Activated naive CD4-positive, alpha-beta T cell treated with anti-CD3 and anti-CD28 coated beads, Interleukin-2, amount 50 U/mL, for 72 hours (primary cell): ENCODE results near the gene EXOC6B. TPM values are rescaled to one million over a fixed set of nuclear protein-coding genes. Genes with fewer than 3 reads are reported as not detected.
A peak's percentile ranks its signal among the peaks of the same experiment; 100 is the strongest.

Experiments used
- ATAC-seq, 2 donors: fragments of 150-1000 bp; cut with Tn5 transposase; 2 replicates each; pipeline ENCODE4 v1.10.0; 2021; ENCODE audit warnings: mild to moderate bottlenecking in 2 of 2, moderate library complexity in 2 of 2
- DNase-seq, 2 donors: peaks; one replicate each; pipeline ENCODE4 v3.0.0; 2021 to 2022; ENCODE audit warnings: low spot score in 2 of 2
- H3K27ac Mint-ChIP-seq, 2 donors: one replicate each; pipeline ENCODE4 v1.8.0; 2022; ENCODE audit warnings: mild to moderate bottlenecking in 2 of 2, mixed read lengths in 2 of 2
- H3K36me3 Mint-ChIP-seq, 2 donors: one replicate each; pipeline ENCODE4 v1.8.0; 2022; ENCODE audit warnings: mixed read lengths in 2 of 2
- H3K9me3 Mint-ChIP-seq, 2 donors: one replicate each; pipeline ENCODE4 v1.8.0; 2022; ENCODE audit warnings: mixed read lengths in 2 of 2
- total RNA-seq, 2 donors: library from RNA; stranded (reverse); gene quantifications; one replicate each; pipeline ENCODE4 v1.2.3, GENCODE V29; 2022

The EXOC6B gene
- total RNA-seq, 2 donors from 2014 or later, result 9.3 to 11.0 TPM

DNA sequence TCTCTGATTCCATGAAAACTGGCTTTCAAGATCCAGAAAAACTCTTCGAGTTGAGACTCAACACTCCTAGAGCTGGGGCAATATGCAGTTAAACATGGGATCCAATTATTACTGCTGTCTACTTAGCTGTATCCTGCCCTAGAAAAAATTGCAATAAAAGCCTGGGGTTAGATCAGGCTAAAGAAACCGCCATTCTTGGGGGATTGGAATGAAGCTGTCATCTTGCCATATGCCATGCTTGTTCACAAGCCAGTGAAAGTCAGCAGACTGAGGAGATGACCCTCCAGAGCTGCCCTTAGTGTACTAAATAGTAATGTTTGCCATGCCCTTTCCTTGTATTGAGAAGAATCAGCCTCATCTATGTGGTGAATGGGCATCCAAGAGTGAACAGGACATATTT is 647.3 kb downstream of the EXOC6B start:
- H3K36me3 Mint-ChIP-seq, result peaks cover 0 to 5% of the 10 kb centered on the region in 2 donors

DNA sequence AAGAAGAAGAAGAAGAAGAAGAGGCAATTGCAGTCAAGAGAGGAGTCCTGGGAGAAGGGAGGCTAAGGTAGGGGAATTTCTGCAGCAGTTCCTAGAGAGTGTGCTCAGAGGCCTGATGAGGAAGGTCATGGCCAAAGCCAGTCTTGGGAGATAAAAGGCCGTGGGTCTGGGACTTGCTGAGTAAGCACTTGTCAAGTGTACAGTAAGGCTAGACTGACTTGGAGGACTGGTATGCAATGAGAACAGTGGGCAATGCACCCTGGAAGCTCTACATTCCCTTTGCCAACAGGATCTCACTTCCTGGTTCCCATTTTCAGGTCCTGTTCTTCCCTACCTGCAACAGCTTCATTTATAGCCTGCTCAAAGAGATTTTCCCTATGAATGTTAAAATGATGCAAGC is 649.6 kb downstream of the EXOC6B start:
- DNase-seq (no peak), ATAC-seq (no peak)
- H3K36me3 Mint-ChIP-seq, result peaks cover 0 to 5% of the 10 kb centered on the region in 2 donors
- H3K27ac Mint-ChIP-seq, result no peak overlapping the region
- H3K9me3 Mint-ChIP-seq, result no peaks in the 10 kb centered on the region

More for the DNA sequence above, 647.3 kb downstream of the EXOC6B start:
- no peak for ATAC-seq
- no peak for DNase-seq
- no peaks in the 10 kb centered on the region for H3K9me3 Mint-ChIP-seq
- no peak overlapping the region for H3K27ac Mint-ChIP-seq

DNA sequence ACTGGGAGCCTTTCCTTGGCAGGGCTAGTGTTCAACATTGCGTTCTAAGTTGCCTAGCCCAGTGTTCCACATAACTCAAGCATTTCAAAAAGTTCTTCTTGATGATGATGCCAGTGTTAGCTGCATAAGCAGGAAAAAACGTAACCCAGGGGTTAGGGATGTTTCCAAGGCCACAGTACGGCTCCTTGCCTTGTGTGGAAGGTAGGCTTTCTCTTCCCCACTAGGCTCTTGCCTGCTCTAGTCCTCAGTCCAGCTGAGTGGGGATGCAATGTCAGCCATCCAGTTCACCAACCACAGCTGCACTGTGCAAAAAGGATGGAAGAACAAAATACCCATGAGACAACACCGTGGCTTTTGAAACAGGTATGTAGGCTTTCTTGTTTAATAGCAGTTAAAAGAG is 650.2 kb downstream of the EXOC6B start:
- ATAC-seq, result no peak
- H3K9me3 Mint-ChIP-seq, result no peaks in the 10 kb centered on the region
- peaks cover 0 to 5% of the 10 kb centered on the region in 2 donors for H3K36me3 Mint-ChIP-seq
- H3K27ac Mint-ChIP-seq, result no peak overlapping the region
- DNase-seq, result no peak

DNA sequence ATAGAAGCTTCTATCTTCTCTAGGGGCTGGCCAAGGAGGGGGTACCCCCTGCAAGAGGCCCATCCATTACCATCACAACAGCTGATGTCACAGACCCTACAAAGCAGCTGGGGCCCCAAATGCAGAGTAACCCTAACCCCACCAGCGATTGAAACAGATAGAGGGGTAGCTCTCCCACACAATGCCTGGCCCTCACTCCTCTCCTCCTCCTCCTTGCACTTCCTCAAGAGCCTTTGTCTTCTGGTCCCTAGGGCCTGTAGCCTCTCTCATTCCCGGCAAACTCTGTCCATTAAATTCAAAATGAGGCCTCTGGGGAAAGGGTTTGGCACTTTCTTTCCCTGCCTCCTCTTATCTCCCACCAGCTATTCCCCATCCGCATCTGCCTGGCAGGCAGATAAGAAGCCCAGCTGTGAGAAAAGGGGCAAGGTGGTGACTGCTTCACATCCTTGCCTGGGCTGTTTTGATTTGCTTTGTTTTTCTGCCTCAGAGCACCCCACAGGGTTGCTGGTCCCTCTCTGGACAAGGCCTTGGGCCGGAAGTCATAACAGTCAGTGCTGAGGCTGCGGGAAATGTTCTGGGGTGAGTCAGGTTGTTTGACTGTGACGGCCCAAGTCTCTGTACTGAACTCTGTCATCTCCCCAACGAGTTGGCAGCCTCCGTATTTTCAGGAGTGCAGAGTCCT is 652.1 kb downstream of the EXOC6B start:
- Mint-ChIP-seq H3K9me3 (no peaks in the 10 kb centered on the region), H3K36me3 (no peaks in the 10 kb centered on the region), H3K27ac (no peak overlapping the region)
- no peak for ATAC-seq
- DNase-seq, result no peak

DNA sequence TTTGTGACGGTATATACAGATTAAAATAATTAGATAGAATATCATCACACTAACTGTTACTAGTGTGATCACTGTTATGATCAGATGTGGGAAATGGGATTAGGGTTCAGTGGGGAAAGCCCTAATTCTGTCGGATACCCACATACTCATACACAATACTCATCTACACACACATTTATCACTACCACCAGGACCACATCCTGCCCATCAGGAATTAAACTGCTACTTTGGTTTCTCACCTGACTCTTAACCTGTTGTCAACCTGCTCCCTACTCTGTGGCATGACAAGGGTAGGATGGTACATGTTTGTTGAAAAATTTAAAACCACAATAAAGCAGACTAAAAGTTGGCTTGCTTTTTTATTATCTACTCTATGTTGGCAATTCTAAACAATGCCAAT is 653.4 kb downstream of the EXOC6B start:
- peak in 1 of 2 donors; percentile 16 for ATAC-seq

DNA sequence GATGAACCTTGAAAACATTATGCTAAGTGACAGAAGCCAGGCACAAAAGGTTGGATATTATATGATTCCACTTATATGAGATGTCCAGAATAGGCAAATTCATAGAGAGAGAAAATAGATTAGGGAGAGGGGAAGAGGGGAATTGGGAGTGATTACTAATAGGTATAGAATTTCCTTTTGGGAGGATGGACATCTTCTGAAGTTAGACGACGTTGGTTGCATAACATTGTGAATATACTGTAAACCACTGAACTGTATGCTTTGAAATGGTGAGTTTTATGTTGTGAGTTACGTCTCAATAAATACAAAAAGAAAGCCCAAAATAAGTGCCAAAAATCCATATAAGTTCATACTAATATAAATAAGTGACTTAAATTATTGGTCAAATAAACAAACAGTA is 659.6 kb downstream of the EXOC6B start:
- no peak for ATAC-seq
- Mint-ChIP-seq H3K9me3 (no peaks in the 10 kb centered on the region), H3K36me3 (no peaks in the 10 kb centered on the region), H3K27ac (no peak overlapping the region)
- DNase-seq, result no peak

More for the DNA sequence above, 653.4 kb downstream of the EXOC6B start:
- no peaks in the 10 kb centered on the region for H3K36me3 Mint-ChIP-seq
- H3K27ac Mint-ChIP-seq, result no peak overlapping the region
- H3K9me3 Mint-ChIP-seq, result no peaks in the 10 kb centered on the region
- no peak for DNase-seq

DNA sequence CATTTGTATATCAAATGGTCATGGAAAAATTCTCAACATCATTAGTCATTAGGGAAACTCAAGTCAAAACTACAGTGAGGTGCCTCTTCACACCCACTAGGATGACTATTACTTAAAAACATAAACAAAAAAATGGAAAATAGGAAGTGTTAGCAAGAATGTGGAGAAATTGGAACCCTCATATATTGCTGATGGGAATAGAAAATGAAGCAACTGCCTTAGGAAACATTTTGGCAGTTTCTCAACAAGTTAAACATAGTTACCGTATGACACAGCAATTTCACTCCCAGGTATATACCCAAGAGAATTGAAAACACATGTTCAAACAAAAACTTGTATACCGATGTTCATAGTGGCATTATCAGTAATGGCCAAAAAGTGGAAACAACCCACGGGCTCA is 660.0 kb downstream of the EXOC6B start:
- DNase-seq (no peak), ATAC-seq (no peak)
- no peak overlapping the region for H3K27ac Mint-ChIP-seq
- H3K9me3 Mint-ChIP-seq, result no peaks in the 10 kb centered on the region
- H3K36me3 Mint-ChIP-seq, result no peaks in the 10 kb centered on the region

DNA sequence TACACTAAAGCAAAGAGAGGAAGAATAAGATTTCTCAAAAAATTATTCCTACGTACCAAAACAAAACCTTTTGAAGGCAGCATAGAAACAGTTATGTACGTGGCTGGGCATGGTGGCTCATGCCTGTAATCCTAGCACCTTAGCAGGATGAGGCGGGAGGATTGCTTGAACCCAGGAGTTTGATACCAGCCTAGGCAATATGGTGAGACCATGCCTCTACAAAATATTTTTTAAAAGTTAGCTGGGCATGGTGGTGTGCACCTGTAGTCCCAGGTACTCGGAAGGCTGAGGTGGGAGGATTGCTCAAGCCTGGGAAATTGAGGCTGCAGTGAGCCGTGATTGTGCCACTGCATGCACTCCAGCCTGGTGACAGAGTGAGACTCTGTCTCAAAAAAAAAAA is 663.3 kb downstream of the EXOC6B start:
- H3K9me3 Mint-ChIP-seq, result no peaks in the 10 kb centered on the region
- no peak for DNase-seq
- no peak overlapping the region for H3K27ac Mint-ChIP-seq
- H3K36me3 Mint-ChIP-seq, result no peaks in the 10 kb centered on the region
- no peak for ATAC-seq

DNA sequence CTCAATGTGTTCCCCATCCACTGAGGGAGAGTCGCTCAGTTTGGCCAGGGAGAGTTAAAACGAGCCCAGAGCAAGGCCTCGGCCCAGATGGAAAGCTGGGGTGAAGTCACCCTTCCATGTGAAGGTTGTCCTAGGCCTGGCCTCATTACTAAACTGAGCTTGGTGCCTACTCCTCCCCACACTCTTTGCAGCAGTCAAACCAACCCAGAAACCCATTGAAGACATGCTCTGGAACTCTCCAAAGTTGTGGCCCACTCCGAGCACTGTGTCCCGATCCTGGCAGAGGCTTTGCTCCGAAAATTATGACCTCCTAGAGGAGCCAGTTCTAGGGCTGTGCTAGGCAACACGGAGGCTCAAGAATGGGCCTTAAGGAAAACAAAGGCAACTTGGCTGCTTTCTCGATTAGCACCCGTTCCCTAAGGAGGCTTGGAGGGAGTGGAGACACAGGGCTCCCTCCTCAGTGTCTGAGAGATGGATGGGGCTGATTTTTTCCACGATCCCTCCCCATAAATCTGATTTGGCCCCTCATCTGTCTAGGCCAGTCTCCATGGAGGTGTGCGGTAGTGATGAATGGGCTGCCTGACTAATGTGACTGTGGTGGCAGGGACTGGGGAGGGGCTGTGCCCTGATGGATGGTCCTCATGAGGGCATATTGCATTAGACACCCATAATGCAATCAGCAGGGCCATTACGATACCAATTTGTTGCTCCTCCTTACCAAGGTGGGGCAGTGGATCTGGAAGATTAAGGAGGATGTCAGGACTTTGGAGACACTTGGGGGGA is 666.4 kb downstream of the EXOC6B start:
- no peak for DNase-seq

DNA sequence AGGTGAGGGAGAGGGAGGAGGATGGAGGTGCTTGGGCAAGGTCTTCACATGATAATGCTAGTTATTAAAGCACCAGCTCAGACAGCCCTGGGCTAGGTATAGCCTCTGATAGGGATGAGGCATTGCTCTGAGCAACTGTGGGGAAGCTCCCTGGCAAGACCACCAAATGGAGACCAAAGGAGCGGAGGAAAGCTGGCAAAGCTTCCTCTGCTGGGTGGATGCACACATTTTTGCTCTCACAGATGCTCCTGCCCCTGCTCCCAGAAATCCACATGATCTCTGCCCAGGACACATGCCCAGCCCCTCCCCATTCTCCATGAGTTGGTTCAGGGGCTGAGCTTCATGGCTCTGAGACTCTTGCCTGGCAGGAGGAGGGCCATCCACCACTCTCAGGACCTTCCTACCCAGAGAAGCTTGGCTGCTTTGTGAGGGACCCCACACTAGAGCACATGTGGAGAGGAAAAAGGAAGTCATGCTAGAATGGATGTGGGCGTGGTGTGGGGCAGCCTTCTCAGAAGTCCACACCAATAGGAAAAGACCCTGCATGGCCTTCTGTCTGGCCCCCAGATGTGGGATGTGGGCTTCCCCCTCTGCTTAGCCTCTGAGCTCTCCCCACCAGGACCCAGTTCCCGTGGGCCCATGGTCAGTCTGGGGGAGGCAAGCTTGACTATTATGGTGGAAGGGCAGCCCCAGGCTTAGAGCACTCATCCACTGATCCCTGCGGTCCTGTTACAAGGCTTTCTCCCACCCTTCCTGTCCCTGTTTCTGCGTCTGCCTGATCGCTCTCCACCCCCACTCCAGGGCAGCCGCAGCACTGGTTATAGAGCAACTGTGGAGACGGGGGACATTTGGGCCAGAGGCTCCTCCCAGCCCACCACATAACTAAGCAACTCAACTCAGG is 667.7 kb downstream of the EXOC6B start:
- DNase-seq, result no peak
- ATAC-seq, result no peak
- Mint-ChIP-seq H3K36me3 (no peaks in the 10 kb centered on the region), H3K9me3 (no peaks in the 10 kb centered on the region), H3K27ac (no peak overlapping the region)

More for the DNA sequence above, 666.4 kb downstream of the EXOC6B start:
- H3K27ac Mint-ChIP-seq, result no peak overlapping the region
- H3K36me3 Mint-ChIP-seq, result no peaks in the 10 kb centered on the region
- ATAC-seq, result no peak
- no peaks in the 10 kb centered on the region for H3K9me3 Mint-ChIP-seq

DNA sequence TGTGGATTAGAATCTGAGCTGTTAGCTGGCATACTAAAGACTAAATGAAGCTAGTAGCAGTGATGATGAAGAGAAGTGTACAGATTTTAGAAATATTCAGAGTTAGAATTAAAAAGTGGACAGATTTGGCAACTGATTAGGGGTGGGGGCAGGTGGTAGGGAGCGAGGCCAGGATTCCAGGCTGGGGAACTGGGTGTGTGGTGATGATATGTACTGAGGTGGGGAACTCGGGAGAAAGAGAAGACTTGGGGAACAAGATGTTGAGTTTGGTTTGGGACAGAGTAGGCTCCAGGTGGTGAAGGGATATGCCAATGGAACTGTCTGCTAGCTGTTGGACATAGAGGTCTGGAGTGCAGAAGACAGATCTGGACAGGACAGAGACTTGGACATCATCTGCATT is 669.0 kb downstream of the EXOC6B start:
- Mint-ChIP-seq H3K27ac (no peak overlapping the region), H3K9me3 (no peaks in the 10 kb centered on the region), H3K36me3 (no peaks in the 10 kb centered on the region)
- ATAC-seq (no peak), DNase-seq (no peak)

DNA sequence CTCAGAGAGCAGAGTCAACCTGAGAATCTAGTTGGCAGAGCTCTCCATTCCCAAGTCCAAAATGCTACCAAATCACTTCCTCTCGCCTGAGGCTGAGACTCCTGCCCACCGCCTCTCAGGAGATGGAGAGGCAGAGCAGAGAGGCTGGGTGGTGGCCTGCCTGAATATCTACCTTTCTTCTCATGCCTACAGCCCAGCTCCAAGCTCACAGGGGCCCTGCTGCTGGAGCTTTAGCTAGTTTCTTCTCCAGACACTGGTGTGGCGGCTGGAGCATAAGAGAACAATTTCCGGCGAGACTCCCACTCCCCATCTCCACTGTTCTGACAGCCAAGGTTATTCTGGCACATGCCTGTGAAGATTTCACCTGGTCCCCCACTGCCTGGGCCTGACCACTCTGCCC is 670.1 kb downstream of the EXOC6B start:
- no peaks in the 10 kb centered on the region for H3K36me3 Mint-ChIP-seq
- no peak for ATAC-seq
- peak in 1 of 2 donors; percentile 37 for DNase-seq
- no peak overlapping the region for H3K27ac Mint-ChIP-seq
- H3K9me3 Mint-ChIP-seq, result no peaks in the 10 kb centered on the region

DNA sequence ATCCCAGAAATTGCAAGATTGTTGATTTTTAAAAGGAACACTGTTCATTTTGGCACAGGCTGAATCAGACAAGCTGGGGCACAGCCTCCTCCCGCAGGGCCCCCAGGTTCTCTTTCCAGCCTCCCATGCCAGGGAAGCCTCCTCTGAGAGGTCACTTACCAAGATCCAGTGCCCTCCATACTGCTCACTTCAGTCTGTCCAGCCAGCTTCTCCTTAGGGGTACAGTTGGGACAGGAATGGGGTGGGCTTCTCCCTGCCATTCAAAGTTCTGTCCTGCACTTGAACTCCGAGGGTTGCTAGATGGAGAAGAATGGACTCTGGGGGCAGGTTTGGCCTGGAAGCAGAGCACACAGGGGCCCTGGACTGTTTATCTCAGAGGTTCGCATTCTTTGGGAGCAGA is 670.7 kb downstream of the EXOC6B start:
- no peaks in the 10 kb centered on the region for H3K9me3 Mint-ChIP-seq
- no peak overlapping the region for H3K27ac Mint-ChIP-seq
- no peak for DNase-seq
- H3K36me3 Mint-ChIP-seq, result peaks cover 0 to 3% of the 10 kb centered on the region in 2 donors
- no peak for ATAC-seq

DNA sequence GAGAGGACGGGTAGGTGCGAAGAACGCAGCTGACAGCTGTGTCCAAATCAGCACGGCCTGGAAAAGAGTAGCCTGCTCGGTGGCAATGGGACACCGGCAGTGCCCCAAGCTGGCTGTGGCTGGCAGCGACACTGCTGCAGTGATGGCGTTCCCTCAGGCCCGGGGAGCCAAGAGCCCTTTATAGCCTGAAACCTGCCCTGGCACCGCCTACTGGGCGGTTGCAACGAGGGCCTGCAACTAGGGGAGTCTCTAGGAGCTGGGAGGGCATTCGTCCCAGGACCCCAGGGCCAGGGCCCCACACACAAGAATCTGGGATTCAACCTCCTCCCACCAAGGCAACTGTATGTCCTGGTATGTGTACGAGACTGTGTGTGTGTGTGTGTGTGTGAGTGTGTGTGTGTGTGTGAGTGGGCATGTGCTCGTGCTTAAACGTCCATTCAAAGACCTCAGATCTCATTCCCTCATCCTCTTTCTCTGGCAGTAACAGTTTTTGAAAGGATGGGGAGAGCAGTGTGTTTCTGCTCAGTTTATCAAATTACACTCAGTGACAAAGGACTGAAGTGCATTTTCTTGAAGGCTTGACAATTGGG is 671.4 kb downstream of the EXOC6B start:
- Mint-ChIP-seq H3K9me3 (no peaks in the 10 kb centered on the region), H3K27ac (no peak overlapping the region), H3K36me3 (peaks cover 0 to 9% of the 10 kb centered on the region in 2 donors)
- DNase-seq, result peak in 1 of 2 donors; percentile 14
- ATAC-seq, result no peak

DNA sequence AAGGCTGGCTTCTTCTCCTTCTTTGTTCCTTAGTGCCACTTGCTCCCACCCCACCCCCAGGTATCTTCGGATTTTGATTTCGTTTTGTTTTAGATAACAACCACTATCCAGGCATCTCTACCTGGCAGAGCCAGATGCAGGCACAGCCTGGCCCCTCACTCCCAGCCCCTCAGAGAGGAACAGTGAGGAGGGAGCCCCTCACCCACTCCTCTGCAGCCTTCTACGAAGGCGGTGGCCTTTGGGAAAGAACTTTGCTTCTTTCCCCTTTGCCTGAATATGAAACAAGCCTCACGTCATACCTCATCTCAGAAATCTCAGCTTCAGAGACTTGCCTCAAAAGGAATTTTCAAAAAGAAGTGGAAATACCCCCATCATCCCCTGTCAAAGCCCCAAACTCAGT is 671.9 kb downstream of the EXOC6B start:
- Mint-ChIP-seq H3K36me3 (peaks cover 0 to 9% of the 10 kb centered on the region in 2 donors), H3K9me3 (no peaks in the 10 kb centered on the region), H3K27ac (no peak overlapping the region)
- DNase-seq (no peak), ATAC-seq (no peak)

DNA sequence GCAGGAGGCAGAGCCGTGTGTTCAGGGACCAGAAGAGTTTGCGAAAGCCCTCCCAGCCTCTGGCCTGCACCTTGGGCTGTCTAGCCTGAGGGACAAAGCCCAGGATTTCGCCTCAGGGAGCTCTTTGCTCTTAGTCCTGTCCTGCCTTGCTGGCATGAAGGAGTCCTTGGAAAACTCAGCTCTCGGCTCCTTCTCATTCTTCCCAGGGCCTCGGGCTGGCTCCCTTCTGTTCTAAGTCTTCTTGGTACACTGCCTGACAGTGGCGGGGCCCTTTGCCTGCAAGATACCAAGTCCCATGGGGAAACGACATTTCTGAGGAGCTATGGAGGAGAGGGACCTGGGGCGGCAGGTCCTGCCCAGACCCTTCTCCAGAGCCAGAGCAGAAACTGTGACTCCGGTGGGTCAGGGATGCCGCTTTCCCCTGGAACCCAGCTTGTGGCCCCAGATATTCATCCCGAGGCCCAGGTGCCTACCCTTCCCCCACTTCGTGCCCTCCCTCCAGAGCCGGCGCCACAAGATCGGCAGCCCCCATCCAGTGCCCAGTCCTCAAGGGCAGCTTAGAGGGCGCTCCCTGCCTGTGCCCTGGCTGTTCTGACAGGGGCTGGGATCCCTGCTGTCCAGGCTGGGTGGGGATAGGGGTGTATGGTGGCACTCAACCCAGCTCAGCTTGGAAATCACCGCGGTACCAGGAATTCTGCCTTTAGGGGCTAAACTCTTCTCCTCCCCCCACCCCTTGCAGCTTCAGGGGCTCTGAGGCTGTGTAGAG is 672.6 kb downstream of the EXOC6B start:
- H3K36me3 Mint-ChIP-seq, result peaks cover 0 to 9% of the 10 kb centered on the region in 2 donors
- ATAC-seq, result no peak
- DNase-seq, result peak in 1 of 2 donors; percentile 44
- no peaks in the 10 kb centered on the region for H3K9me3 Mint-ChIP-seq
- H3K27ac Mint-ChIP-seq, result no peak overlapping the region
